HepG2 (cell line): Measurements from ENCODE around the gene SCP2.
"Not testable (repeated sequence)": the region's sequence is repeated elsewhere in the genome, so short reads cannot be mapped to it uniquely, and the experiment has no call there.

Experiments
- CTCF ChIP-seq: sonication (generic); formaldehyde crosslinking; IDR thresholded peaks from 2 replicates; pipeline ENCODE4 v1.5.0; 2020; ENCODE audit warnings: mild to moderate bottlenecking, missing genetic modification reagents, moderate library complexity
- EP300 ChIP-seq, 3 experiments: sonication (generic) in 1 of 3; formaldehyde crosslinking in 1 of 3; IDR thresholded peaks; 2 replicates each; pipeline versions ENCODE4 v1.5.1 to v1.6.1; 2011 to 2020; ENCODE audit warnings: low read depth in 2 of 3, low read length in 2 of 3, borderline replicate concordance in 1 of 3, improper control_type of control experiment in 1 of 3, mild to moderate bottlenecking in 1 of 3, missing genetic modification reagents in 1 of 3, moderate library complexity in 1 of 3
- ESRRA ChIP-seq: sonication (generic); formaldehyde crosslinking; IDR thresholded peaks from 2 replicates; pipeline ENCODE4 v1.5.1; 2020; ENCODE audit warnings: mild to moderate bottlenecking, low read depth, missing genetic modification reagents
- HDAC6 ChIP-seq: fragments of 200-600 bp; sonication (generic); IDR thresholded peaks from 2 replicates; pipeline ENCODE4 v1.7.0; 2017; ENCODE audit warnings: mild to moderate bottlenecking, antibody characterized with exemption, low read length, low read depth
- JUNB ChIP-seq: sonication (generic); formaldehyde crosslinking; IDR thresholded peaks from 2 replicates; pipeline ENCODE4 v1.8.0; 2022; ENCODE audit warnings: missing genetic modification reagents, mild to moderate bottlenecking, borderline replicate concordance
- MZF1 ChIP-seq: sonication (generic); formaldehyde crosslinking; IDR thresholded peaks from 2 replicates; pipeline ENCODE4 v1.8.1; 2023; ENCODE audit warnings: mild to moderate bottlenecking, missing genetic modification reagents, borderline replicate concordance
- TFE3 ChIP-seq: IDR thresholded peaks from 2 replicates; pipeline ENCODE4 v1.6.1; 2016
- ZNF232 ChIP-seq: sonication (generic); formaldehyde crosslinking; IDR thresholded peaks from 2 replicates; pipeline ENCODE4 v1.4.0; 2020; ENCODE audit warnings: missing genetic modification reagents, borderline replicate concordance
- ZNF280B ChIP-seq: sonication (generic); formaldehyde crosslinking; IDR thresholded peaks from 2 replicates; pipeline ENCODE4 v1.5.0; 2020; ENCODE audit warnings: missing genetic modification reagents, mild to moderate bottlenecking, borderline replicate concordance
- ZNF772 ChIP-seq: sonication (generic); formaldehyde crosslinking; IDR thresholded peaks from 2 replicates; pipeline ENCODE4 v1.5.0; 2020; ENCODE audit warnings: mild to moderate bottlenecking, missing genetic modification reagents
- ZXDC ChIP-seq: sonication (generic); formaldehyde crosslinking; IDR thresholded peaks from 2 replicates; pipeline ENCODE4 v1.5.0; 2020; ENCODE audit warnings: mild to moderate bottlenecking, missing genetic modification reagents

- TF ChIP-seq CTCF (CRISPR knock-in tag); ESRRA; MZF1 (CRISPR knock-in tag); JUNB; HDAC6; ZXDC (CRISPR knock-in tag); ZNF772 (CRISPR knock-in tag); ZNF232 (CRISPR knock-in tag); EP300 (IDR thresholded peaks at IDR 0.05; ENCODE audit: low read depth in 2 of 2, low read length in 2 of 2); EP300 (CRISPR knock-in tag; IDR thresholded peaks at IDR 0.05; ENCODE audit: borderline replicate concordance); ZNF280B (CRISPR knock-in tag); TFE3 (CRISPR knock-in tag): not testable (repeated sequence)
Observed at GRCh38 chr1:53006612-53007011, 79.5 kb downstream of the SCP2 start.
